GM23338 (cell line): ENCODE measurements around the gene CUX1. TPM values are rescaled to one million over a fixed set of nuclear protein-coding genes. Genes with fewer than 3 reads are reported as not detected.

Source experiments
- ATAC-seq: fragments of 200-7000 bp; cut with Tn5 transposase; 3 replicates; pipeline ENCODE4 v1.9.1; 2020
- DNase-seq: peaks from one replicate; pipeline ENCODE4 v3.0.0-alpha.2; 2015; ENCODE audit warnings: low spot score
- H2AFZ ChIP-seq: fragments of 200-600 bp; sonication (generic); 2 replicates; pipeline ENCODE4 v1.8.0; 2016; ENCODE audit warnings: antibody characterized with exemption, mild to moderate bottlenecking, moderate library complexity
- H3F3A ChIP-seq: fragments of 200-600 bp; sonication (generic); replicated peaks from 2 replicates; pipeline ENCODE4 v1.8.0; 2017; ENCODE audit warnings: antibody characterized with exemption, mixed run types, low read depth
- H3K27ac ChIP-seq: fragments of 200-600 bp; sonication (generic); 2 replicates; pipeline ENCODE4 v1.6.1; 2016; ENCODE audit warnings: low read depth
- H3K27me3 ChIP-seq: fragments of 200-600 bp; sonication (generic); 2 replicates; pipeline ENCODE4 v1.8.0; 2016; ENCODE audit warnings: mild to moderate bottlenecking, mixed run types, moderate library complexity; ENCODE audit not compliant: insufficient read depth
- H3K36me3 ChIP-seq: fragments of 200-600 bp; sonication (generic); 2 replicates; pipeline ENCODE4 v1.8.0; 2016; ENCODE audit warnings: mild to moderate bottlenecking; ENCODE audit not compliant: insufficient read depth
- H3K4me1 ChIP-seq: fragments of 200-600 bp; sonication (generic); 2 replicates; pipeline ENCODE4 v1.8.0; 2016; ENCODE audit warnings: mild to moderate bottlenecking, moderate library complexity; ENCODE audit not compliant: insufficient read depth
- H3K4me2 ChIP-seq: fragments of 200-600 bp; sonication (generic); 2 replicates; pipeline ENCODE4 v1.7.1; 2017; ENCODE audit warnings: mixed run types
- H3K4me3 ChIP-seq: fragments of 200-600 bp; sonication (generic); 2 replicates; pipeline ENCODE4 v1.6.1; 2016; ENCODE audit warnings: mixed run types
- H3K79me2 ChIP-seq: fragments of 200-600 bp; sonication (generic); replicated peaks from 2 replicates; pipeline ENCODE4 v1.8.0; 2017; ENCODE audit warnings: mild to moderate bottlenecking; ENCODE audit not compliant: insufficient read depth
- H3K9me2 ChIP-seq: fragments of 200-600 bp; sonication (generic); 2 replicates; pipeline ENCODE4 v1.8.0; 2017; ENCODE audit not compliant: insufficient read depth
- H4K20me1 ChIP-seq: fragments of 200-600 bp; sonication (generic); replicated peaks from 2 replicates; pipeline ENCODE4 v1.8.0; 2017; ENCODE audit warnings: mild to moderate bottlenecking; ENCODE audit not compliant: insufficient read depth
- H3K27ac Mint-ChIP-seq: 2 replicates; pipeline ENCODE4 v1.8.0; 2020; ENCODE audit warnings: inconsistent platforms, mild to moderate bottlenecking, moderate library complexity, mixed read lengths
- H3K27me3 Mint-ChIP-seq: 3 replicates; pipeline ENCODE4 v1.8.0; 2022; ENCODE audit warnings: low read depth, mild to moderate bottlenecking, moderate library complexity, mixed read lengths, inconsistent platforms; ENCODE audit not compliant: insufficient read depth, poor library complexity
- H3K36me3 Mint-ChIP-seq: 3 replicates; pipeline ENCODE4 v1.8.0; 2021; ENCODE audit warnings: low read depth, mild to moderate bottlenecking, inconsistent platforms, moderate library complexity, mixed read lengths
- H3K4me1 Mint-ChIP-seq: 3 replicates; pipeline ENCODE4 v1.8.0; 2020; ENCODE audit warnings: mild to moderate bottlenecking, inconsistent platforms, mixed read lengths
- H3K4me3 Mint-ChIP-seq: 3 replicates; pipeline ENCODE4 v1.8.0; 2021; ENCODE audit warnings: moderate library complexity, mild to moderate bottlenecking, inconsistent platforms, mixed read lengths
- H3K9me3 Mint-ChIP-seq: 3 replicates; pipeline ENCODE4 v1.8.0; 2020; ENCODE audit warnings: moderate library complexity, mild to moderate bottlenecking, inconsistent platforms, mixed read lengths
- CREB1 ChIP-seq: fragments of 250-450 bp; sonication (Bioruptor Pico); IDR thresholded peaks from 2 replicates; pipeline ENCODE4 v1.5.0; 2020; ENCODE audit warnings: low read depth, mild to moderate bottlenecking, moderate library complexity
- CTCF ChIP-seq, 2 experiments: fragments of 200-600 bp in 1 of 2; sonication (generic) in 1 of 2; conservative IDR thresholded peaks; 2 replicates each; pipeline versions ENCODE4 v1.5.1 to v1.6.1; 2016 to 2017; ENCODE audit warnings: antibody characterized with exemption in 2 of 2, low read depth in 2 of 2, mild to moderate bottlenecking in 2 of 2, moderate library complexity in 1 of 2
- ETS1 ChIP-seq: IDR thresholded peaks from 2 replicates; pipeline ENCODE4 v1.6.1; 2016; ENCODE audit warnings: antibody characterized with exemption
- EZH2 ChIP-seq: fragments of 200-600 bp; sonication (generic); IDR thresholded peaks from one replicate; pipeline ENCODE4 v1.8.0; 2017; ENCODE audit warnings: antibody characterized with exemption, mild to moderate bottlenecking, low read depth; ENCODE audit not compliant: unreplicated experiment
- EZH2phosphoT487 ChIP-seq: fragments of 200-600 bp; sonication (generic); IDR thresholded peaks from one replicate; pipeline ENCODE4 v1.8.1; 2018; ENCODE audit warnings: antibody characterized with exemption; ENCODE audit not compliant: unreplicated experiment
- JUNB ChIP-seq: IDR thresholded peaks from one replicate; pipeline ENCODE4 v1.6.1; 2016; ENCODE audit warnings: antibody characterized with exemption; ENCODE audit not compliant: unreplicated experiment
- NANOG ChIP-seq: IDR thresholded peaks from 2 replicates; pipeline ENCODE4 v1.6.1; 2016; ENCODE audit warnings: antibody characterized with exemption, borderline replicate concordance
- POLR2AphosphoS5 ChIP-seq: IDR thresholded peaks from 2 replicates; pipeline ENCODE4 v1.6.1; 2016; ENCODE audit warnings: antibody characterized with exemption, low read depth
- STAT1 ChIP-seq: IDR thresholded peaks from one replicate; pipeline ENCODE4 v1.6.1; 2016; ENCODE audit warnings: antibody characterized with exemption; ENCODE audit not compliant: unreplicated experiment
- ZNF114 ChIP-seq: fragments of 250-450 bp; sonication (Bioruptor Pico); IDR thresholded peaks from 2 replicates; pipeline ENCODE4 v1.5.0; 2020; ENCODE audit warnings: mild to moderate bottlenecking, moderate library complexity
- ZNF331 ChIP-seq: fragments of 250-450 bp; sonication (Bioruptor Pico); IDR thresholded peaks from 2 replicates; pipeline ENCODE4 v1.5.0; 2020; ENCODE audit warnings: low read depth, mild to moderate bottlenecking, moderate library complexity
- polyA plus RNA-seq: library from polyadenylated mRNA; unstranded; fragments of >200 nt; fragmentation: Nextera tagmentation; extraction: Ambion mirVana; gene quantifications from 2 replicates; pipeline ENCODE4 v1.2.1, GENCODE V29; 2016
- total RNA-seq: library from RNA; depleted of rRNA; stranded (reverse); fragments of >200 nt; shearing (Covaris generic); gene quantifications from 2 replicates; pipeline ENCODE4 v1.2.3, GENCODE V29; 2014
- TF ChIP-seq, protein P1 (sequence below): fragments of 250-450 bp; sonication (Bioruptor Pico); IDR thresholded peaks from 2 replicates; pipeline ENCODE4 v1.5.0; 2020; ENCODE audit warnings: mild to moderate bottlenecking, moderate library complexity
- TF ChIP-seq, protein P2 (sequence below): IDR thresholded peaks from one replicate; pipeline ENCODE4 v1.6.1; 2018; ENCODE audit warnings: antibody characterized with exemption; ENCODE audit not compliant: unreplicated experiment

CUX1 gene
- total and polyA plus RNA-seq, 2 experiments from 2014 or later = 49.9 to 64.0 TPM

DNA sequence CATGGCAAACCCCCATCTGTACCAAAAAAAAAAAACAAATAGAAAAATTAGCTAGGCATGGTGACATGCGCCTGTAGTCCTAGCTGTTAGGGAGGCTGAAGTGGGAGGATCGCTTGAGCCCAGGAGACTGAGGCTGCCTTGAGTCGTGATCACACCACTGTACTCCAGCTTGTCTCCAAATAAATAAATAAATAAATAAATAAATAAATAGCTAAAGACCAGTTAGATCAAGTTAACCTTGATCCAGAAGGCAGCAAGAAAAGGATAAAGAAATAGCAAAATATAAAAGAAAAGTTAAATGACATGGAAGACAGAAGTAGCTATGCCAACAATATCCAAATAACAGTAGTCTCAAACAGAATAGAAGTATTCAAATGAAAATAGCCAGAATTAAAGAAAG lies 337.0 kb downstream of the CUX1 start:
- H3K4me1 Mint-ChIP-seq = peaks cover 33% of the 10 kb centered on the region
- Histone ChIP-seq H3K4me1 (peaks cover 32% of the 10 kb centered on the region), H4K20me1 (no peaks in the 10 kb centered on the region), H3K9me2 (no peaks in the 10 kb centered on the region), H3K27me3 (no peaks in the 10 kb centered on the region), H3K4me2 (no peak overlapping the region), H3F3A (peaks cover 6% of the 10 kb centered on the region; the same call in 1 of the 2 replicates), H3K4me3 (no peak overlapping the region), H3K27ac (peak overlapping the region; percentile 94; the same call in 1 of the 2 replicates), H3K36me3 (no peaks in the 10 kb centered on the region), H2AFZ (no peak overlapping the region), H3K79me2 (no peaks in the 10 kb centered on the region)
- H3K4me3 Mint-ChIP-seq = no peak overlapping the region
- no peaks in the 10 kb centered on the region for H3K9me3 Mint-ChIP-seq
- DNase-seq (no peak), ATAC-seq (no peak)
- TF ChIP-seq EZH2 = no peak
- TF ChIP-seq, protein P1, sequence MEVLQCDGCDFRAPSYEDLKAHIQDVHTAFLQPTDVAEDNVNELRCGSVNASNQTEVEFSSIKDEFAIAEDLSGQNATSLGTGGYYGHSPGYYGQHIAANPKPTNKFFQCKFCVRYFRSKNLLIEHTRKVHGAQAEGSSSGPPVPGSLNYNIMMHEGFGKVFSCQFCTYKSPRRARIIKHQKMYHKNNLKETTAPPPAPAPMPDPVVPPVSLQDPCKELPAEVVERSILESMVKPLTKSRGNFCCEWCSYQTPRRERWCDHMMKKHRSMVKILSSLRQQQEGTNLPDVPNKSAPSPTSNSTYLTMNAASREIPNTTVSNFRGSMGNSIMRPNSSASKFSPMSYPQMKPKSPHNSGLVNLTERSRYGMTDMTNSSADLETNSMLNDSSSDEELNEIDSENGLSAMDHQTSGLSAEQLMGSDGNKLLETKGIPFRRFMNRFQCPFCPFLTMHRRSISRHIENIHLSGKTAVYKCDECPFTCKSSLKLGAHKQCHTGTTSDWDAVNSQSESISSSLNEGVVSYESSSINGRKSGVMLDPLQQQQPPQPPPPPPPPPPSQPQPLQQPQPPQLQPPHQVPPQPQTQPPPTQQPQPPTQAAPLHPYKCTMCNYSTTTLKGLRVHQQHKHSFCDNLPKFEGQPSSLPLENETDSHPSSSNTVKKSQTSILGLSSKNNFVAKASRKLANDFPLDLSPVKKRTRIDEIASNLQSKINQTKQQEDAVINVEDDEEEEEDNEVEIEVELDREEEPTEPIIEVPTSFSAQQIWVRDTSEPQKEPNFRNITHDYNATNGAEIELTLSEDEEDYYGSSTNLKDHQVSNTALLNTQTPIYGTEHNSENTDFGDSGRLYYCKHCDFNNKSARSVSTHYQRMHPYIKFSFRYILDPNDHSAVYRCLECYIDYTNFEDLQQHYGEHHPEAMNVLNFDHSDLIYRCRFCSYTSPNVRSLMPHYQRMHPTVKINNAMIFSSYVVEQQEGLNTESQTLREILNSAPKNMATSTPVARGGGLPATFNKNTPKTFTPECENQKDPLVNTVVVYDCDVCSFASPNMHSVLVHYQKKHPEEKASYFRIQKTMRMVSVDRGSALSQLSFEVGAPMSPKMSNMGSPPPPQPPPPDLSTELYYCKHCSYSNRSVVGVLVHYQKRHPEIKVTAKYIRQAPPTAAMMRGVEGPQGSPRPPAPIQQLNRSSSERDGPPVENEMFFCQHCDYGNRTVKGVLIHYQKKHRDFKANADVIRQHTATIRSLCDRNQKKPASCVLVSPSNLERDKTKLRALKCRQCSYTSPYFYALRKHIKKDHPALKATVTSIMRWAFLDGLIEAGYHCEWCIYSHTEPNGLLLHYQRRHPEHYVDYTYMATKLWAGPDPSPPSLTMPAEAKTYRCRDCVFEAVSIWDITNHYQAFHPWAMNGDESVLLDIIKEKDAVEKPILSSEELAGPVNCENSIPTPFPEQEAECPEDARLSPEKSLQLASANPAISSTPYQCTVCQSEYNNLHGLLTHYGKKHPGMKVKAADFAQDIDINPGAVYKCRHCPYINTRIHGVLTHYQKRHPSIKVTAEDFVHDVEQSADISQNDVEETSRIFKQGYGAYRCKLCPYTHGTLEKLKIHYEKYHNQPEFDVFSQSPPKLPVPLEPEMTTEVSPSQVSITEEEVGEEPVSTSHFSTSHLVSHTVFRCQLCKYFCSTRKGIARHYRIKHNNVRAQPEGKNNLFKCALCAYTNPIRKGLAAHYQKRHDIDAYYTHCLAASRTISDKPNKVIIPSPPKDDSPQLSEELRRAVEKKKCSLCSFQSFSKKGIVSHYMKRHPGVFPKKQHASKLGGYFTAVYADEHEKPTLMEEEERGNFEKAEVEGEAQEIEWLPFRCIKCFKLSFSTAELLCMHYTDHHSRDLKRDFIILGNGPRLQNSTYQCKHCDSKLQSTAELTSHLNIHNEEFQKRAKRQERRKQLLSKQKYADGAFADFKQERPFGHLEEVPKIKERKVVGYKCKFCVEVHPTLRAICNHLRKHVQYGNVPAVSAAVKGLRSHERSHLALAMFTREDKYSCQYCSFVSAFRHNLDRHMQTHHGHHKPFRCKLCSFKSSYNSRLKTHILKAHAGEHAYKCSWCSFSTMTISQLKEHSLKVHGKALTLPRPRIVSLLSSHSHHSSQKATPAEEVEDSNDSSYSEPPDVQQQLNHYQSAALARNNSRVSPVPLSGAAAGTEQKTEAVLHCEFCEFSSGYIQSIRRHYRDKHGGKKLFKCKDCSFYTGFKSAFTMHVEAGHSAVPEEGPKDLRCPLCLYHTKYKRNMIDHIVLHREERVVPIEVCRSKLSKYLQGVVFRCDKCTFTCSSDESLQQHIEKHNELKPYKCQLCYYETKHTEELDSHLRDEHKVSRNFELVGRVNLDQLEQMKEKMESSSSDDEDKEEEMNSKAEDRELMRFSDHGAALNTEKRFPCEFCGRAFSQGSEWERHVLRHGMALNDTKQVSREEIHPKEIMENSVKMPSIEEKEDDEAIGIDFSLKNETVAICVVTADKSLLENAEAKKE (CRISPR knock-in tag) = no peak
- TF ChIP-seq ZNF331 (CRISPR knock-in tag) = no peak
- no peak for TF ChIP-seq CTCF (conservative IDR thresholded peaks at IDR 0.05; ENCODE audit: low read depth in 2 of 2)
- TF ChIP-seq JUNB = no peak
- no peak for TF ChIP-seq EZH2phosphoT487
- TF ChIP-seq, protein P2, sequence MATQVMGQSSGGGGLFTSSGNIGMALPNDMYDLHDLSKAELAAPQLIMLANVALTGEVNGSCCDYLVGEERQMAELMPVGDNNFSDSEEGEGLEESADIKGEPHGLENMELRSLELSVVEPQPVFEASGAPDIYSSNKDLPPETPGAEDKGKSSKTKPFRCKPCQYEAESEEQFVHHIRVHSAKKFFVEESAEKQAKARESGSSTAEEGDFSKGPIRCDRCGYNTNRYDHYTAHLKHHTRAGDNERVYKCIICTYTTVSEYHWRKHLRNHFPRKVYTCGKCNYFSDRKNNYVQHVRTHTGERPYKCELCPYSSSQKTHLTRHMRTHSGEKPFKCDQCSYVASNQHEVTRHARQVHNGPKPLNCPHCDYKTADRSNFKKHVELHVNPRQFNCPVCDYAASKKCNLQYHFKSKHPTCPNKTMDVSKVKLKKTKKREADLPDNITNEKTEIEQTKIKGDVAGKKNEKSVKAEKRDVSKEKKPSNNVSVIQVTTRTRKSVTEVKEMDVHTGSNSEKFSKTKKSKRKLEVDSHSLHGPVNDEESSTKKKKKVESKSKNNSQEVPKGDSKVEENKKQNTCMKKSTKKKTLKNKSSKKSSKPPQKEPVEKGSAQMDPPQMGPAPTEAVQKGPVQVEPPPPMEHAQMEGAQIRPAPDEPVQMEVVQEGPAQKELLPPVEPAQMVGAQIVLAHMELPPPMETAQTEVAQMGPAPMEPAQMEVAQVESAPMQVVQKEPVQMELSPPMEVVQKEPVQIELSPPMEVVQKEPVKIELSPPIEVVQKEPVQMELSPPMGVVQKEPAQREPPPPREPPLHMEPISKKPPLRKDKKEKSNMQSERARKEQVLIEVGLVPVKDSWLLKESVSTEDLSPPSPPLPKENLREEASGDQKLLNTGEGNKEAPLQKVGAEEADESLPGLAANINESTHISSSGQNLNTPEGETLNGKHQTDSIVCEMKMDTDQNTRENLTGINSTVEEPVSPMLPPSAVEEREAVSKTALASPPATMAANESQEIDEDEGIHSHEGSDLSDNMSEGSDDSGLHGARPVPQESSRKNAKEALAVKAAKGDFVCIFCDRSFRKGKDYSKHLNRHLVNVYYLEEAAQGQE = no peak
- TF ChIP-seq STAT1 = no peak
- TF ChIP-seq ETS1 = no peak
- no peak for TF ChIP-seq ZNF114 (CRISPR knock-in tag)
- TF ChIP-seq POLR2AphosphoS5 = no peak
- no peak for TF ChIP-seq NANOG
- TF ChIP-seq CREB1 (CRISPR knock-in tag) = no peak
- H3K27ac Mint-ChIP-seq = no peak overlapping the region
- H3K36me3 Mint-ChIP-seq = peaks cover 19% of the 10 kb centered on the region
- H3K27me3 Mint-ChIP-seq = peaks cover 8% of the 10 kb centered on the region
